SH-SY5Y (cell line): ENCODE results near the gene HCRTR1.

Experiments
- GATA2 ChIP-seq: IDR thresholded peaks from 2 replicates; pipeline ENCODE4 v1.6.1; 2011; ENCODE audit warnings: mild to moderate bottlenecking, low read depth, low read length
- GATA3 ChIP-seq: IDR thresholded peaks from 2 replicates; pipeline ENCODE4 v1.6.1; 2011; ENCODE audit warnings: low read depth, mild to moderate bottlenecking, low read length, moderate library complexity

GRCh38 chr1:31580513-31580870, 37.0 kb upstream of the HCRTR1 start:
- TF ChIP-seq GATA2 (no peak), GATA3 (no peak)
